ENCODE results near the gene INAFM1. TPM values are rescaled to one million over a fixed set of nuclear protein-coding genes. Genes with fewer than 3 reads are reported as not detected.
A peak's percentile ranks its signal among the peaks of the same experiment; 100 is the strongest.
"Not testable (repeated sequence)": the region's sequence is repeated elsewhere in the genome, so short reads cannot be mapped to it uniquely, and the experiment has no call there.

The INAFM1 gene
- total RNA-seq, 1 donor from 2014 or later = 65.0 TPM

- DNase-seq = no peak
- Mint-ChIP-seq H3K4me3 (ENCODE audit: unreplicated experiment) (peak overlapping the region; percentile 94), H3K27ac (ENCODE audit: unreplicated experiment) (peak overlapping the region; percentile 78), H3K9me3 (ENCODE audit: unreplicated experiment) (peaks cover 14% of the 10 kb centered on the region), H3K4me1 (ENCODE audit: low read depth, unreplicated experiment) (peaks cover 10% of the 10 kb centered on the region), H3K36me3 (ENCODE audit: unreplicated experiment) (no peaks in the 10 kb centered on the region), H3K27me3 (ENCODE audit: unreplicated experiment) (peaks cover 27% of the 10 kb centered on the region)
- TF ChIP-seq, protein P1, sequence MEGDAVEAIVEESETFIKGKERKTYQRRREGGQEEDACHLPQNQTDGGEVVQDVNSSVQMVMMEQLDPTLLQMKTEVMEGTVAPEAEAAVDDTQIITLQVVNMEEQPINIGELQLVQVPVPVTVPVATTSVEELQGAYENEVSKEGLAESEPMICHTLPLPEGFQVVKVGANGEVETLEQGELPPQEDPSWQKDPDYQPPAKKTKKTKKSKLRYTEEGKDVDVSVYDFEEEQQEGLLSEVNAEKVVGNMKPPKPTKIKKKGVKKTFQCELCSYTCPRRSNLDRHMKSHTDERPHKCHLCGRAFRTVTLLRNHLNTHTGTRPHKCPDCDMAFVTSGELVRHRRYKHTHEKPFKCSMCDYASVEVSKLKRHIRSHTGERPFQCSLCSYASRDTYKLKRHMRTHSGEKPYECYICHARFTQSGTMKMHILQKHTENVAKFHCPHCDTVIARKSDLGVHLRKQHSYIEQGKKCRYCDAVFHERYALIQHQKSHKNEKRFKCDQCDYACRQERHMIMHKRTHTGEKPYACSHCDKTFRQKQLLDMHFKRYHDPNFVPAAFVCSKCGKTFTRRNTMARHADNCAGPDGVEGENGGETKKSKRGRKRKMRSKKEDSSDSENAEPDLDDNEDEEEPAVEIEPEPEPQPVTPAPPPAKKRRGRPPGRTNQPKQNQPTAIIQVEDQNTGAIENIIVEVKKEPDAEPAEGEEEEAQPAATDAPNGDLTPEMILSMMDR (IDR thresholded peaks at IDR 0.05; ENCODE audit: partially characterized antibody, unreplicated experiment) = no peak
Observed at GRCh38 chr19:47257411-47258169, 17.1 kb upstream of the INAFM1 start.

DNA sequence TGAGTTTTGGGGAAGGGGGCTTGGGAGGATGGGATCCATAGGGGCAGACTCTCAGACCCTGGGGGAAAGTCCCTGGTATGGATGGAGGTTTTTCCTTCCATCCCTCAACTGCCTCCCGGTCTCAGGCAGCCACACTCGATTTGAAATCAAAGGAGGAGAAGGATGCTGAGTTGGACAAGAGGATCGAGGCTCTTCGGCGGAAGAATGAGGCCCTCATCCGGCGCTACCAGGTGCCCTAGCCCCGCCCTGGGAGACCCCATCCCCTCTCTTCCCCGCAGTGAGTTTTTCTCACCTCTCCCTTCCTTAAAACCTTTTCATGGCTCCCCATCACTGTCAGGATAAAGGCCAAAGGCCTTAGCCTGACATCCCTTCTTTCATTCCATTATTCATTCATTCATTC is 16.3 kb upstream of the INAFM1 start:
- Mint-ChIP-seq H3K9me3 (ENCODE audit: unreplicated experiment) (peaks cover 14% of the 10 kb centered on the region), H3K36me3 (ENCODE audit: unreplicated experiment) (no peaks in the 10 kb centered on the region), H3K4me1 (ENCODE audit: low read depth, unreplicated experiment) (peaks cover 10% of the 10 kb centered on the region), H3K27ac (ENCODE audit: unreplicated experiment) (no peak overlapping the region), H3K4me3 (ENCODE audit: unreplicated experiment) (peak overlapping the region; percentile 75), H3K27me3 (ENCODE audit: unreplicated experiment) (peaks cover 27% of the 10 kb centered on the region)
- TF ChIP-seq, protein P1 (IDR thresholded peaks at IDR 0.05; ENCODE audit: partially characterized antibody, unreplicated experiment) = no peak
- DNase-seq = no peak

- H3K9me3 Mint-ChIP-seq (ENCODE audit: unreplicated experiment) = peaks cover 14% of the 10 kb centered on the region
- peak overlapping the region; percentile 29 for H3K27ac Mint-ChIP-seq (ENCODE audit: unreplicated experiment)
Observed at GRCh38 chr19:47258895-47259555, 15.7 kb upstream of the INAFM1 start.

GRCh38 chr19:47260476-47260875 is 14.2 kb upstream of the INAFM1 start:
- Mint-ChIP-seq H3K27me3 (ENCODE audit: unreplicated experiment) (peaks cover 25% of the 10 kb centered on the region), H3K4me3 (ENCODE audit: unreplicated experiment) (no peak overlapping the region), H3K36me3 (ENCODE audit: unreplicated experiment) (no peaks in the 10 kb centered on the region), H3K27ac (ENCODE audit: unreplicated experiment) (no peak overlapping the region), H3K9me3 (ENCODE audit: unreplicated experiment) (peaks cover 14% of the 10 kb centered on the region), H3K4me1 (ENCODE audit: low read depth, unreplicated experiment) (peaks cover 10% of the 10 kb centered on the region)
- DNase-seq = no peak
- TF ChIP-seq, protein P1 (IDR thresholded peaks at IDR 0.05; ENCODE audit: partially characterized antibody, unreplicated experiment) = no peak

More at GRCh38 chr19:47258895-47259555, 15.7 kb upstream of the INAFM1 start:
- Mint-ChIP-seq H3K4me3 (ENCODE audit: unreplicated experiment) (peak overlapping the region; percentile 75), H3K27me3 (ENCODE audit: unreplicated experiment) (peaks cover 26% of the 10 kb centered on the region), H3K4me1 (ENCODE audit: low read depth, unreplicated experiment) (peaks cover 10% of the 10 kb centered on the region), H3K36me3 (ENCODE audit: unreplicated experiment) (no peaks in the 10 kb centered on the region)
- no peak for DNase-seq
- TF ChIP-seq, protein P1 (IDR thresholded peaks at IDR 0.05; ENCODE audit: partially characterized antibody, unreplicated experiment) = no peak

DNA sequence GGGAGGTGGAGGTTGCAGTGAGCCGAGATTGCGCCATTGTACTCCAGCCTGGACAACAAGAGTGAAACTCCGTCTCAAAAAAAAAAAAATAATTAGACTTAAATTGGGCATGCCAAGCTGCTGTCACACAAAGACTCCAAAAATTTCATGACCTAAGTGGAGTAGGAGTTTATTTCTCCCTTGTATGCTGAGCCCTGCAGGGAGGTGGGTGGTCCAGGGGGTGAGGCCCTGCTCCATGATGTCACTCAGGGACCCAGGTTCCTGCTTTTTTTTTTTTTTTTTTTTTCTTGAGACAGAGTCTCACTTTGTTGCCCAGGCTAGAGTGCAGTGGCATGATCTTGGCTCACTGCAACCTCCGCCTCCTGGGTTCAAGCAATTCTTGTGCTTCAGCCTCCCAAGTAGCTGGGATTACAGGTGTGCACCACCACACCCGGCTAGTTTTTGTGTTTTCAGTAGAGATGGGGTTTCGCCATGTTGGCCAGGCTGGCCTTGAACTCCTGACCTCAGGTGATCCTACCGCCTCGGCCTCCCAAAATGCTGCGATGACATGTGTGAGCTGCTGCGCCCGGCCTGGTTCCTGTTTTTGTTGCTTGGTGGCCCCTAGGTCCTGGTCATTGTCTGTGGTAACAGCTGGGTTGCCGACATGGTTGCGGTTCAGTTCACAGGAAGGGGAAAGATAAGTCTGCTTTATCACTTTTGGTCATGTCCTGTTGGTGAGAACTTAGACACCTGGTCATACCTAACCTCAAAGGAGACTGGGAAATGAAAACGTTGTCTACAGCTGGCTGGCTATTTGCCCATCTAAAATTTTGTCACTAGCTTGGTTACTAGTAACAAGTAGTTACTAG is 12.5 kb upstream of the INAFM1 start:
- DNase-seq; H3K4me1 Mint-ChIP-seq (ENCODE audit: low read depth, unreplicated experiment); H3K27ac Mint-ChIP-seq (ENCODE audit: unreplicated experiment); H3K4me3 Mint-ChIP-seq (ENCODE audit: unreplicated experiment); H3K36me3 Mint-ChIP-seq (ENCODE audit: unreplicated experiment): not testable (repeated sequence)
- Mint-ChIP-seq H3K27me3 (ENCODE audit: unreplicated experiment) (peaks cover 25% of the 10 kb centered on the region), H3K9me3 (ENCODE audit: unreplicated experiment) (peaks cover 13% of the 10 kb centered on the region)

Data from glutamatergic neuron (in vitro differentiated cells).